ENCODE results near the gene SPINK9. TPM values are rescaled to one million over a fixed set of nuclear protein-coding genes. Genes with fewer than 3 reads are reported as not detected.

SPINK9 gene
- total RNA-seq, 6 donors from 2014 or later = not detected

- TF ChIP-seq POLR2A (IDR thresholded peaks at IDR 0.05) = peak; percentile 50 to 93 (median 86)
- TF ChIP-seq, protein P1, sequence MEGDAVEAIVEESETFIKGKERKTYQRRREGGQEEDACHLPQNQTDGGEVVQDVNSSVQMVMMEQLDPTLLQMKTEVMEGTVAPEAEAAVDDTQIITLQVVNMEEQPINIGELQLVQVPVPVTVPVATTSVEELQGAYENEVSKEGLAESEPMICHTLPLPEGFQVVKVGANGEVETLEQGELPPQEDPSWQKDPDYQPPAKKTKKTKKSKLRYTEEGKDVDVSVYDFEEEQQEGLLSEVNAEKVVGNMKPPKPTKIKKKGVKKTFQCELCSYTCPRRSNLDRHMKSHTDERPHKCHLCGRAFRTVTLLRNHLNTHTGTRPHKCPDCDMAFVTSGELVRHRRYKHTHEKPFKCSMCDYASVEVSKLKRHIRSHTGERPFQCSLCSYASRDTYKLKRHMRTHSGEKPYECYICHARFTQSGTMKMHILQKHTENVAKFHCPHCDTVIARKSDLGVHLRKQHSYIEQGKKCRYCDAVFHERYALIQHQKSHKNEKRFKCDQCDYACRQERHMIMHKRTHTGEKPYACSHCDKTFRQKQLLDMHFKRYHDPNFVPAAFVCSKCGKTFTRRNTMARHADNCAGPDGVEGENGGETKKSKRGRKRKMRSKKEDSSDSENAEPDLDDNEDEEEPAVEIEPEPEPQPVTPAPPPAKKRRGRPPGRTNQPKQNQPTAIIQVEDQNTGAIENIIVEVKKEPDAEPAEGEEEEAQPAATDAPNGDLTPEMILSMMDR (IDR thresholded peaks at IDR 0.05) = peak in 2 of 6 experiments; percentile 23 to 30
- peak in 1 of 4 donors; percentile 79 for TF ChIP-seq EP300 (IDR thresholded peaks at IDR 0.05)
- TF ChIP-seq POLR2AphosphoS5 (IDR thresholded peaks at IDR 0.05) = peak; percentile 98 to 99
- Histone ChIP-seq H3K27ac (peak within 1 kb of the TSS; percentile 95 to 96 (median 96)), H3K4me3 (peak within 1 kb of the TSS; percentile 51 to 87 (median 75)), H3K27me3 (no peaks in the 10 kb centered on the region), H3K4me1 (peaks cover 25 to 52% (median 33%) of the 10 kb centered on the region in 4 donors), H3K9me3 (no peaks in the 10 kb centered on the region), H3K36me3 (no peaks in the 10 kb centered on the region)
- ATAC-seq (ENCODE audit: low FRiP score in 2 of 2) (peak; percentile 99), DNase-seq (peak; percentile 96 to 98)
- WGBS, 2 donors = 0% methylated on average over 10 to 41 of the region's 45 CpGs
These were observed 48.4 kb downstream of the SPINK9 start, which contains the start of gene FBXO38 for GRCh38 chr5:148383564-148384379. Gene FBXO38 (plus strand): TSS chr5:148383958. CDS start chr5:148394777, 10,819 bp downstream.

DNA sequence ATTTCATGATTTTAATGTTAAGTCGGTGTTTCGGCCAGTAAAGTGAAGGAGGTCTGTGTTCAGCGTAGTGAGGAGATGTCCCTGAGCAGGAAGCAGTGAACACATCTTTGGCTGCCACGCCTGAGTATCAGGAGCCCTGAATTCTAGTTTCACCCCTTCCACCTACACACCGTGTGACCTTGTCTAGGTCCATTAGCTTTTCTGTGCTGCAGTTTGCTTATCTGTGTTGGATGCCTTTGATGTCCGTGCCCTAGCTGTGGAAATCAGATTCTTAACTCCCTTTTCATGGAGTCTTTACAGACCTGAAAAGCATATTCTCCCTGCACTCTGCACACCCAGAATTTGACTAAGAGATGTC is 49.0 kb downstream of the SPINK9 start:
- H3K4me1 ChIP-seq = peaks cover 25 to 56% (median 34%) of the 10 kb centered on the region in 4 donors
- DNase-seq = peak in 1 of 2 donors; percentile 21

GRCh38 chr5:148385094-148385493 is 49.7 kb downstream of the SPINK9 start:
- Histone ChIP-seq H3K4me1 (peaks cover 22 to 53% (median 34%) of the 10 kb centered on the region in 4 donors), H3K27ac (peak overlapping the region in 1 of 4 donors; percentile 96), H3K9me3 (no peaks in the 10 kb centered on the region), H3K36me3 (no peaks in the 10 kb centered on the region), H3K4me3 (peak overlapping the region in 2 of 4 donors; percentile 72 to 78), H3K27me3 (no peaks in the 10 kb centered on the region)
- DNase-seq = no peak
- WGBS, 2 donors = 76 to 78% methylated on average over 1 of the region's 1 CpG
- ATAC-seq (ENCODE audit: low FRiP score in 2 of 2) = no peak
- TF ChIP-seq, protein P1 (IDR thresholded peaks at IDR 0.05) = no peak
- TF ChIP-seq POLR2A (IDR thresholded peaks at IDR 0.05) = no peak
- no peak for TF ChIP-seq EP300 (IDR thresholded peaks at IDR 0.05)
- no peak for TF ChIP-seq POLR2AphosphoS5 (IDR thresholded peaks at IDR 0.05)

More for the DNA sequence above, 49.0 kb downstream of the SPINK9 start:
- ATAC-seq (ENCODE audit: low FRiP score in 2 of 2) = peak; percentile 33 to 50
- 4 to 5% methylated on average over 6 of the region's 6 CpGs for WGBS, 2 donors
- Histone ChIP-seq H3K36me3 (no peaks in the 10 kb centered on the region), H3K27ac (peak overlapping the region; percentile 95 to 96 (median 96)), H3K9me3 (no peaks in the 10 kb centered on the region), H3K27me3 (no peaks in the 10 kb centered on the region), H3K4me3 (peak overlapping the region; percentile 51 to 87 (median 75))
- TF ChIP-seq EP300 (IDR thresholded peaks at IDR 0.05) = no peak
- TF ChIP-seq, protein P1 (IDR thresholded peaks at IDR 0.05) = no peak
- no peak for TF ChIP-seq POLR2AphosphoS5 (IDR thresholded peaks at IDR 0.05)
- TF ChIP-seq POLR2A (IDR thresholded peaks at IDR 0.05) = no peak

GRCh38 chr5:148386041-148386440 is 50.7 kb downstream of the SPINK9 start:
- Histone ChIP-seq H3K27me3 (no peaks in the 10 kb centered on the region), H3K36me3 (no peaks in the 10 kb centered on the region), H3K9me3 (no peaks in the 10 kb centered on the region), H3K4me1 (peaks cover 22 to 53% (median 34%) of the 10 kb centered on the region in 4 donors), H3K4me3 (no peak overlapping the region), H3K27ac (no peak overlapping the region)
- 88 to 100% methylated on average over 1 of the region's 1 CpG for WGBS, 2 donors
- TF ChIP-seq, protein P1 (IDR thresholded peaks at IDR 0.05) = no peak
- no peak for TF ChIP-seq EP300 (IDR thresholded peaks at IDR 0.05)
- no peak for TF ChIP-seq POLR2A (IDR thresholded peaks at IDR 0.05)
- TF ChIP-seq POLR2AphosphoS5 (IDR thresholded peaks at IDR 0.05) = no peak
- ATAC-seq (ENCODE audit: low FRiP score in 2 of 2) = no peak
- no peak for DNase-seq

Data from upper lobe of left lung (tissue), 6 donors.